ENCODE data around the gene NT5M. TPM values are rescaled to one million over a fixed set of nuclear protein-coding genes. Genes with fewer than 3 reads are reported as not detected.

The NT5M gene
- total RNA-seq, 1 experiment from 2014 or later = 6.6 TPM

DNA sequence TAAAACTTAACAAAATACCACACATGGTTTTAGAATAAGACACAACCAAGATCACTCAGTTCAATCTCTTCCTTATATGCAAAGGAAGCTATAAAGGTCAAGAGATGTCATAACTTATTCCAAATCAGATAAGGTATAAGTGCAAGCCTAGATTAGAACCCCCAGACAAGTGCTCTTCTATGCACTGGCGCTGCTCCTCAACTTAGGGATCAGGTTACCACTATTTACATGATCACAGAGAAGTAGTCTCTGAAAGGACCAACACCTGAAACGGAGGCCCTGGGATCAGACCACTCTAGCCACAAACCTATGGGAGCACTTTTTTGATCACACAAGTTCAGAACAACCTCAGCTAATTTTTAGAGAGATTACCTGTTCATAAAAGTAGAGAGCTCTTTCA is 38.7 kb upstream of the NT5M start:
- no CpG with 5 or more reads among the region's 2 CpGs for WGBS (ENCODE audit: extremely low coverage, insufficient read length, low lambda C conversion rate)
- no peak overlapping the region for H3K4me2 ChIP-seq (ENCODE audit: insufficient read depth, insufficient read length, low read length)
- no peak overlapping the region for H4K8ac ChIP-seq (replicated peaks; ENCODE audit: insufficient read length, low read depth, low read length)
- H2AFZ ChIP-seq (ENCODE audit: low read length) = no peak overlapping the region
- no peak overlapping the region for H4K5ac ChIP-seq (ENCODE audit: insufficient read length, low read depth, low read length)
- H2BK15ac ChIP-seq (ENCODE audit: low read depth, low read length) = no peak overlapping the region
- no peaks in the 10 kb centered on the region for H3K27me3 ChIP-seq (ENCODE audit: insufficient read depth, low read length)
- H4K91ac ChIP-seq (ENCODE audit: insufficient read length, low read depth, low read length) = no peak overlapping the region
- Mint-ChIP-seq H3K27ac (0 out of 7 replicates have a peak overlapping the region, but pooled peaks of 1 of the 3 experiments have one; percentile 46), H3K9me3 (no peaks in the 10 kb centered on the region), H3K4me3 (no peak overlapping the region), H3K36me3 (ENCODE audit: insufficient read depth in 1 of 3, low read depth in 3 of 3) (peaks cover 34 to 81% (median 66%) of the 10 kb centered on the region in 3 experiments), H3K4me1 (peaks cover 4 to 7% of the 10 kb centered on the region in 2 experiments; a peak in 3 of 4 replicates), H3K27me3 (ENCODE audit: low read depth) (no peaks in the 10 kb centered on the region)
- no peaks in the 10 kb centered on the region for H4K20me1 ChIP-seq (ENCODE audit: control insufficient read depth, insufficient read depth, insufficient read length)
- no peak overlapping the region for H3K27ac ChIP-seq (ENCODE audit: insufficient read length, low read depth, low read length)
- no peak overlapping the region for H3K9ac ChIP-seq (ENCODE audit: extremely low read depth, insufficient read length, low read length)
- H2BK5ac ChIP-seq (ENCODE audit: insufficient read length, low read length) = no peak overlapping the region
- H3K56ac ChIP-seq (ENCODE audit: insufficient read length, low read depth, low read length) = no peak overlapping the region
- no peaks in the 10 kb centered on the region for H3K4me1 ChIP-seq (ENCODE audit: insufficient read depth, low read length)
- no peak overlapping the region for H2AK5ac ChIP-seq (ENCODE audit: insufficient read length, low read length)
- no peaks in the 10 kb centered on the region for H3K23me2 ChIP-seq (ENCODE audit: insufficient read length, low read depth, low read length, poor library complexity, severe bottlenecking)
- H3K14ac ChIP-seq (ENCODE audit: insufficient read depth, low read length) = no peak overlapping the region
- no peaks in the 10 kb centered on the region for H3K79me2 ChIP-seq (ENCODE audit: insufficient read depth, low read length)
- no peak overlapping the region for H3K23ac ChIP-seq (ENCODE audit: insufficient read length, low read depth, low read length)
- no peak overlapping the region for H2BK20ac ChIP-seq (ENCODE audit: low read depth, low read length, poor library complexity, severe bottlenecking)
- no peak overlapping the region for H3K4ac ChIP-seq (ENCODE audit: low read depth, low read length)
- H3K79me1 ChIP-seq (ENCODE audit: insufficient read depth, low read depth, low read length, poor library complexity, severe bottlenecking) = no peaks in the 10 kb centered on the region
- no peaks in the 10 kb centered on the region for H3K9me3 ChIP-seq (ENCODE audit: control insufficient read depth, low read depth, low read length)
- TF ChIP-seq, protein P1, sequence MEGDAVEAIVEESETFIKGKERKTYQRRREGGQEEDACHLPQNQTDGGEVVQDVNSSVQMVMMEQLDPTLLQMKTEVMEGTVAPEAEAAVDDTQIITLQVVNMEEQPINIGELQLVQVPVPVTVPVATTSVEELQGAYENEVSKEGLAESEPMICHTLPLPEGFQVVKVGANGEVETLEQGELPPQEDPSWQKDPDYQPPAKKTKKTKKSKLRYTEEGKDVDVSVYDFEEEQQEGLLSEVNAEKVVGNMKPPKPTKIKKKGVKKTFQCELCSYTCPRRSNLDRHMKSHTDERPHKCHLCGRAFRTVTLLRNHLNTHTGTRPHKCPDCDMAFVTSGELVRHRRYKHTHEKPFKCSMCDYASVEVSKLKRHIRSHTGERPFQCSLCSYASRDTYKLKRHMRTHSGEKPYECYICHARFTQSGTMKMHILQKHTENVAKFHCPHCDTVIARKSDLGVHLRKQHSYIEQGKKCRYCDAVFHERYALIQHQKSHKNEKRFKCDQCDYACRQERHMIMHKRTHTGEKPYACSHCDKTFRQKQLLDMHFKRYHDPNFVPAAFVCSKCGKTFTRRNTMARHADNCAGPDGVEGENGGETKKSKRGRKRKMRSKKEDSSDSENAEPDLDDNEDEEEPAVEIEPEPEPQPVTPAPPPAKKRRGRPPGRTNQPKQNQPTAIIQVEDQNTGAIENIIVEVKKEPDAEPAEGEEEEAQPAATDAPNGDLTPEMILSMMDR (conservative IDR thresholded peaks at IDR 0.05) = no peak
- H3T11ph ChIP-seq (ENCODE audit: low read length) = no peak overlapping the region
- DNase-seq = no peak
- H2BK120ac ChIP-seq (ENCODE audit: low read depth, low read length, poor library complexity, severe bottlenecking) = no peak overlapping the region
- H2BK12ac ChIP-seq (ENCODE audit: insufficient read length, low read depth, low read length) = no peak overlapping the region
- H3K18ac ChIP-seq (ENCODE audit: insufficient read length, low read depth, low read length) = no peak overlapping the region

All from H9 (cell line).